Activated CD4-positive, alpha-beta memory T cell treated with anti-CD3 and anti-CD28 coated beads, Interleukin-2, amount 10 ng/mL, durations not matched to agents 7 days and 5 days (primary cell): ENCODE results near the gene GCNT4. TPM values are rescaled to one million over a fixed set of nuclear protein-coding genes. Genes with fewer than 3 reads are reported as not detected.
A peak's percentile ranks its signal among the peaks of the same experiment; 100 is the strongest.

Experiments used
- CTCF ChIA-PET: fragments of 350-600 bp; sonication (Branson Sonifier 250); formaldehyde crosslinking; loops from one replicate; lab custom pipeline; 2021; ENCODE audit warnings: antibody characterized with exemption, inconsistent platforms; lab: Charles Lee
- POLR2A ChIA-PET: fragments of 350-600 bp; sonication (Branson Sonifier 250); formaldehyde crosslinking; loops from one replicate; lab custom pipeline; 2021; ENCODE audit warnings: antibody characterized with exemption; lab: Charles Lee
- DNase-seq: peaks from one replicate; pipeline ENCODE4 v3.0.0-alpha.2; 2020
- H3K27ac Mint-ChIP-seq: one replicate; pipeline ENCODE4 v1.8.0; 2021; ENCODE audit warnings: mild to moderate bottlenecking, mixed read lengths
- H3K27me3 Mint-ChIP-seq: one replicate; pipeline ENCODE4 v1.8.0; 2021; ENCODE audit warnings: mixed read lengths
- H3K36me3 Mint-ChIP-seq: one replicate; pipeline ENCODE4 v1.8.0; 2021; ENCODE audit warnings: low read depth, mixed read lengths
- H3K4me1 Mint-ChIP-seq: one replicate; pipeline ENCODE4 v1.8.0; 2021; ENCODE audit warnings: mixed read lengths
- H3K4me3 Mint-ChIP-seq: one replicate; pipeline ENCODE4 v1.8.0; 2021; ENCODE audit warnings: mild to moderate bottlenecking, mixed read lengths
- H3K9me3 Mint-ChIP-seq: one replicate; pipeline ENCODE4 v1.8.0; 2021; ENCODE audit warnings: mixed read lengths
- total RNA-seq, 2 experiments: library from RNA; stranded (reverse); gene quantifications; one replicate each; pipeline ENCODE4 v1.2.3, GENCODE V29; 2021

The GCNT4 gene
- total RNA-seq, 2 experiments from 2014 or later, result 1.5 to 1.6 TPM

- Mint-ChIP-seq H3K4me3 (peak overlapping the region; percentile 22), H3K27me3 (peaks cover 22% of the 10 kb centered on the region), H3K27ac (no peak overlapping the region), H3K36me3 (peaks cover 20% of the 10 kb centered on the region), H3K4me1 (peaks cover 60% of the 10 kb centered on the region), H3K9me3 (no peaks in the 10 kb centered on the region)
- no peak for DNase-seq
- ChIA-PET POLR2A (interaction anchor here (1.8 kb wide), 1 partner anchor 188 kb away, joined by 8 read pairs; the partner anchor contains the start of gene ANKRD31), CTCF (interaction anchor here (0.5 to 2.8 kb wide), 8 partner anchors 11 to 1308 kb away, joined by 3 to 17 read pairs (median 6); partner anchors contain the start of genes ANKRD31 and HMGCR)
Observed at GRCh38 chr5:75048457-75048953, 3.9 kb downstream of the GCNT4 start.

DNA sequence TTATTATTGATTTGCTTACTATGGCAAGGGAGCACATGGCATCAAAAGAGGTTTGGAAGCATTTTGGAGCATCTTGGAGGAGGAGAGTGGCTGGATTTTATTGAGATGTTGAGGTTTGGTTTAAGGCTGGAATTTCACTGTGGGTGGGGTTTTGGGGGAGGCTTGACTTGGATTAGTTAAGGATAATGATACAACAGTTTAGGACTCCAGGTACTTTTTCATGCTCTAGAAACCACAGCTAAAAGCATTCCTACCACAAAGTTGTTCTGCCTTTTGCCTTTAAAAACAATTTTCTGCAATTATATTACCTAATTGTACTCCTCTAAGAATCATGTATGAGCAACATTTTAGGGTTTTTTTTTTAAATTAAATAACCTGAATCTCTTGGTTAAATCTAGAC is 5.0 kb downstream of the GCNT4 start:
- no peak overlapping the region for H3K27ac Mint-ChIP-seq
- no peaks in the 10 kb centered on the region for H3K9me3 Mint-ChIP-seq
- ChIA-PET POLR2A (no interaction called here), CTCF (interaction anchor here (1.9 kb wide), 1 partner anchor 10 kb away, joined by 6 read pairs; no protein-coding TSS in a partner anchor)
- H3K36me3 Mint-ChIP-seq, result peaks cover 23% of the 10 kb centered on the region
- H3K4me3 Mint-ChIP-seq, result no peak overlapping the region
- H3K4me1 Mint-ChIP-seq, result peaks cover 59% of the 10 kb centered on the region
- DNase-seq, result no peak
- H3K27me3 Mint-ChIP-seq, result peaks cover 26% of the 10 kb centered on the region

DNA sequence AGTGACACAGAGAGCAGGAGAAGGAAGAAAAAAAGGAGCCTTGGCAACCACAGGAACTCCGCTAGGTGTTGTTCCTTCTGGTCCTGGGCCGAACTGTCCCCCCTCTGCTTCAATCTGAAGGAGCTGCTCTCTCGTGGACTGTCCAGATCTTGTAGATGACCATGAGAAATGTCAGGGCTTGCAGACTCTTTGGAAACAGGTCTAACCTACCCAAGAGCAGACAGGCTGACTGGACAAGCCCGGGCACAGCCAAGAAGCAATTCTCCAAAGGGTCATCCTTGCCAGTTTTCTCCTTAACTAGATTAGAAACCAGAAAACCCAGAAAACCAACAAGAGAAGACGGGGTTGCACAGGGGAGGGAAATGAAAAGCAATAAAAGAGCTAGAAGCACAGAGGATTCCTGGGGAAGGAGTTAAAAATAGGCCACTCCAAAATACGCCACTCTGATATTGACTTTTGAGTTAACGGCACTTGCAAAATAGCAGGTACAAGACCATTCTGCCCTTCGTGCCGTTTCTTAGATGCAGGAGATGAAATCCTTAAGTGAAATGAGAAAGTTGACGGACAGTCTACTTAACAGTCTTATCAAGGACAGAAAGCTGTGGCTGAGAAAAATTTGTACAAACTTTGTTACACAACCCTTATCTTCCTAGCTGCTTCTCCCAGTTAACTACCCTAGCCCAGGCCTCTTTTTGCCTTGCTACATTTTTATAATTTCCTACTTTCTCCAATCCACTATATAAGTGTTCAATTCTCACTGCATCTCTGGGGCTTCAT is 5.8 kb downstream of the GCNT4 start:
- Mint-ChIP-seq H3K27me3 (peaks cover 20% of the 10 kb centered on the region), H3K9me3 (no peaks in the 10 kb centered on the region), H3K4me1 (peaks cover 53% of the 10 kb centered on the region), H3K4me3 (no peak overlapping the region), H3K36me3 (peaks cover 23% of the 10 kb centered on the region), H3K27ac (no peak overlapping the region)
- ChIA-PET POLR2A (interaction anchor here (0.7 kb wide), 1 partner anchor 11 kb away, joined by 3 read pairs; no protein-coding TSS in a partner anchor), CTCF (no interaction called here)
- DNase-seq, result no peak

- ChIA-PET CTCF (no interaction called here), POLR2A (no interaction called here)
- H3K27me3 Mint-ChIP-seq, result peaks cover 9% of the 10 kb centered on the region
- peaks cover 23% of the 10 kb centered on the region for H3K36me3 Mint-ChIP-seq
- H3K4me1 Mint-ChIP-seq, result peaks cover 38% of the 10 kb centered on the region
- DNase-seq, result no peak
- no peak overlapping the region for H3K4me3 Mint-ChIP-seq
- H3K27ac Mint-ChIP-seq, result no peak overlapping the region
- no peaks in the 10 kb centered on the region for H3K9me3 Mint-ChIP-seq
Observed at GRCh38 chr5:75045071-75045470, 7.3 kb downstream of the GCNT4 start.

DNA sequence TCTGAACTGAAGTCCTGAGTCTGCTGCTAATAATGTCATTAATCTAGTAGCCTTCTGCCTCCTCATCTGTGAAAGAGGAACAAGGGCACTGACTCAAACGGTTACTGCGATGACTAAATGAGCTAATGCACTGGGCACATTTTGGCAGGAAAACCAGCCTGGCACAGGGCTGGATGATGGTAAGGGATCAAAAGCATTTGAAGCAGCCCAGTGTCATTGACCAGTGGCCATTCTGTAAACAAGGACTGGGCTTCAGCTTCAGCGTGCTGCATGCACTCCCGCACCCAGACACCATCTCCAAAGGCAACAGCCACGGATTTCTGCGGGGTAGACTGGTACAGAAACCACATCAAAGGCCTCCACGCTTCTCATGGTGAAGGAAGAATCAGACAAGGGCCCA is 8.0 kb downstream of the GCNT4 start:
- H3K36me3 Mint-ChIP-seq, result peaks cover 26% of the 10 kb centered on the region
- ChIA-PET CTCF (no interaction called here), POLR2A (no interaction called here)
- no peak overlapping the region for H3K4me3 Mint-ChIP-seq
- peaks cover 9% of the 10 kb centered on the region for H3K27me3 Mint-ChIP-seq
- no peak overlapping the region for H3K27ac Mint-ChIP-seq
- H3K9me3 Mint-ChIP-seq, result no peaks in the 10 kb centered on the region
- peaks cover 31% of the 10 kb centered on the region for H3K4me1 Mint-ChIP-seq
- DNase-seq, result no peak

- Mint-ChIP-seq H3K27ac (no peak overlapping the region), H3K36me3 (peaks cover 26% of the 10 kb centered on the region), H3K9me3 (no peaks in the 10 kb centered on the region), H3K4me3 (no peak overlapping the region), H3K4me1 (peaks cover 25% of the 10 kb centered on the region), H3K27me3 (peaks cover 6% of the 10 kb centered on the region)
- CTCF ChIA-PET, result no interaction called here
- POLR2A ChIA-PET, result no interaction called here
- no peak for DNase-seq
Observed at GRCh38 chr5:75043633-75044264, 8.6 kb downstream of the GCNT4 start.

GRCh38 chr5:75042522-75042921 is 9.8 kb downstream of the GCNT4 start:
- Mint-ChIP-seq H3K27ac (no peak overlapping the region), H3K4me1 (peaks cover 14% of the 10 kb centered on the region)
- CTCF ChIA-PET, result no interaction called here

DNA sequence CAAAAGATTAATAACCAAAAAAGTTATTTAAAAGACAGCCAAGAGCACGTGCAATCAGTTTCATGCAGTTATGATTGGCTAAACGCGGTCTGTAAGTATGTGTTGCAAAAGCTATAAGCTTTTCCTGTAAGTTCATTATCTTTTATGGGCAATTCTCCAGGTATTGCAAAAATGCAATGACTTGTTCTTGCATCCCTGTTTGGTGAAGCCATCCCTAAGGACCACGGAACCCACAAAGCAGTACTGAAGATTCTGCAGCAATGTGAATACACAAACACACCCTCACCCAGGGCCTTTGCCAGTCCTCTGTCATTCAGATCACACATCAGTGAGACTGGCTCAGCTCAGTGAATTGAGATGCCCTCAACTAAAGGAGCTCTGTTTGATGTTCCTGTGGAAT is 11.4 kb downstream of the GCNT4 start:
- CTCF ChIA-PET, result no interaction called here
- DNase-seq, result no peak
- peaks cover 24% of the 10 kb centered on the region for H3K36me3 Mint-ChIP-seq
- no peak overlapping the region for H3K4me3 Mint-ChIP-seq
- POLR2A ChIA-PET, result no interaction called here
- peaks cover 6% of the 10 kb centered on the region for H3K27me3 Mint-ChIP-seq
- H3K9me3 Mint-ChIP-seq, result no peaks in the 10 kb centered on the region
- H3K27ac Mint-ChIP-seq, result no peak overlapping the region
- peaks cover 12% of the 10 kb centered on the region for H3K4me1 Mint-ChIP-seq

More at GRCh38 chr5:75042522-75042921, 9.8 kb downstream of the GCNT4 start:
- DNase-seq, result no peak
- Mint-ChIP-seq H3K36me3 (peaks cover 26% of the 10 kb centered on the region), H3K4me3 (no peak overlapping the region), H3K9me3 (no peaks in the 10 kb centered on the region), H3K27me3 (peaks cover 6% of the 10 kb centered on the region)
- POLR2A ChIA-PET, result interaction anchor here (1.0 kb wide), 1 partner anchor 10 kb away, joined by 3 read pairs; the partner anchor contains the start of gene GCNT4

GRCh38 chr5:75037106-75037505 is 15.3 kb downstream of the GCNT4 start:
- Mint-ChIP-seq H3K27ac (no peak overlapping the region), H3K9me3 (no peaks in the 10 kb centered on the region), H3K4me3 (no peak overlapping the region), H3K36me3 (peaks cover 3% of the 10 kb centered on the region), H3K27me3 (no peaks in the 10 kb centered on the region), H3K4me1 (peaks cover 15% of the 10 kb centered on the region)
- ChIA-PET POLR2A (no interaction called here), CTCF (interaction anchor here (1.5 to 1.9 kb wide), 2 partner anchors 11 to 13 kb away, joined by 5 to 6 read pairs; no protein-coding TSS in a partner anchor)
- no peak for DNase-seq

GRCh38 chr5:75034137-75034739 is 18.1 kb downstream of the GCNT4 start:
- peaks cover 15% of the 10 kb centered on the region for H3K4me1 Mint-ChIP-seq
- DNase-seq, result peak; percentile 47
- no peaks in the 10 kb centered on the region for H3K36me3 Mint-ChIP-seq
- no peak overlapping the region for H3K4me3 Mint-ChIP-seq
- no peaks in the 10 kb centered on the region for H3K27me3 Mint-ChIP-seq
- H3K9me3 Mint-ChIP-seq, result no peaks in the 10 kb centered on the region
- ChIA-PET CTCF (no interaction called here), POLR2A (interaction anchor here (1.3 to 1.5 kb wide), 2 partner anchors 99 to 302 kb away, joined by 3 to 5 read pairs; partner anchors contain the start of gene HMGCR)
- no peak overlapping the region for H3K27ac Mint-ChIP-seq

DNA sequence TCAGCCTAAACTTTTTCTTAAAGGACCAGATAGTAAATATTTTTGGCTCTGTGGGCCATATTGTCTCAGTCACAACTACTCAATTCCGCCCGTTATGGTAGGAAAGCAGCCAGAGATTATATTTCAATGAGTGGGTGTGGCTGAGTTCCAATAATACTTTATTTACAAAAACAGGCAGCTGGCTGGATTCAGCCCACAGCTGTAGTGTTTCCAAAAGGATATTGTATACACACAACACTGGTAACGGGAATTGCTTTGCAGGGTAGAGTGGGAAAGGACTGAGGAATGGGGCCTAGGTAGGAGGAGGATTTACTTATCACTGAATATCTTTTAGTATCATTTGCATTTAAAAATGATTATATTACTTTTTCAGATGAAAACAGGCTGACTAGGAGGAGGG is 21.0 kb downstream of the GCNT4 start:
- no peaks in the 10 kb centered on the region for H3K27me3 Mint-ChIP-seq
- CTCF ChIA-PET, result no interaction called here
- POLR2A ChIA-PET, result no interaction called here
- H3K4me1 Mint-ChIP-seq, result peaks cover 15% of the 10 kb centered on the region
- H3K36me3 Mint-ChIP-seq, result no peaks in the 10 kb centered on the region
- H3K27ac Mint-ChIP-seq, result no peak overlapping the region
- H3K4me3 Mint-ChIP-seq, result no peak overlapping the region
- H3K9me3 Mint-ChIP-seq, result no peaks in the 10 kb centered on the region
- no peak for DNase-seq

GRCh38 chr5:75028090-75028489 is 24.3 kb downstream of the GCNT4 start:
- DNase-seq, result no peak
- Mint-ChIP-seq H3K4me1 (peaks cover 14% of the 10 kb centered on the region), H3K9me3 (no peaks in the 10 kb centered on the region), H3K27me3 (no peaks in the 10 kb centered on the region), H3K36me3 (no peaks in the 10 kb centered on the region), H3K4me3 (no peak overlapping the region), H3K27ac (no peak overlapping the region)
- ChIA-PET POLR2A (no interaction called here), CTCF (no interaction called here)
